Activated CD8-positive, alpha-beta memory T cell treated with anti-CD3 and anti-CD28 coated beads, Interleukin-2, amount 50 U/mL, for 1 hour (primary cell): ENCODE measurements around the gene CES3.

Experiments used
- DNase-seq: peaks from one replicate; pipeline ENCODE4 v3.0.0-alpha.2; 2020; ENCODE audit errors: extremely low read depth

CES3 gene

GRCh38 chr16:66961065-66961744 is at the start of gene CES3:
Gene CES3, plus strand, starts transcription at chr16:66961266. Its CDS starts 42 bp downstream, at chr16:66961308.
- DNase-seq, result no peak

- no peak for DNase-seq
These were observed 49.3 kb upstream of the CES3 start for GRCh38 chr16:66911801-66912200.

- no peak for DNase-seq
These were observed 48.0 kb upstream of the CES3 start for GRCh38 chr16:66913081-66913480.

- no peak for DNase-seq
These were observed 47.4 kb upstream of the CES3 start for GRCh38 chr16:66913711-66914110.

GRCh38 chr16:66914541-66914940 is 46.5 kb upstream of the CES3 start:
- no peak for DNase-seq

GRCh38 chr16:66915041-66915440 is 46.0 kb upstream of the CES3 start:
- DNase-seq, result no peak

GRCh38 chr16:66916518-66916917 is 44.5 kb upstream of the CES3 start:
- no peak for DNase-seq

- no peak for DNase-seq
These were observed 43.3 kb upstream of the CES3 start for GRCh38 chr16:66917741-66918140.

- no peak for DNase-seq
These were observed 42.7 kb upstream of the CES3 start for GRCh38 chr16:66918355-66918754.

- DNase-seq, result no peak
These were observed 42.1 kb upstream of the CES3 start, which contains the start of gene CDH16 for GRCh38 chr16:66918803-66919568. Gene CDH16, minus strand, starts transcription at chr16:66918885. Its CDS starts 820 bp downstream, at chr16:66918065.

GRCh38 chr16:66919569-66920298 is 41.3 kb upstream of the CES3 start:
- no peak for DNase-seq

GRCh38 chr16:66920299-66920590 is 40.8 kb upstream of the CES3 start:
- DNase-seq, result no peak

GRCh38 chr16:66920924-66921680 is 40.0 kb upstream of the CES3 start:
- no peak for DNase-seq

GRCh38 chr16:66921729-66922450 is 39.2 kb upstream of the CES3 start:
- DNase-seq, result no peak

- no peak for DNase-seq
These were observed 37.8 kb upstream of the CES3 start for GRCh38 chr16:66923247-66923731.

GRCh38 chr16:66923866-66924265 is 37.2 kb upstream of the CES3 start:
- DNase-seq, result no peak

- no peak for DNase-seq
These were observed 36.3 kb upstream of the CES3 start for GRCh38 chr16:66924527-66925321.

GRCh38 chr16:66925322-66925840 is 35.7 kb upstream of the CES3 start, which contains the start of gene RRAD:
Gene RRAD, minus strand, starts transcription at chr16:66925535. Its CDS starts 356 bp downstream, at chr16:66925179.
- no peak for DNase-seq

- DNase-seq, result no peak
These were observed 34.7 kb upstream of the CES3 start for GRCh38 chr16:66926171-66926947.
